22Rv1 (cell line): Measurements from ENCODE around the gene WDR83.

ENCODE experiments used
- CTCF ChIP-seq: fragments of 450-650 bp; IDR thresholded peaks from 2 replicates; pipeline ENCODE4 v1.5.1; 2017; ENCODE audit warnings: mild to moderate bottlenecking
- ZFX ChIP-seq: fragments of 450-650 bp; IDR thresholded peaks from 2 replicates; pipeline ENCODE4 v1.6.1; 2017; ENCODE audit warnings: antibody characterized with exemption, borderline replicate concordance

- no peak for TF ChIP-seq CTCF
- no peak for TF ChIP-seq ZFX
These were observed 35.1 kb downstream of the WDR83 start for GRCh38 chr19:12701596-12702282.
